GM10266 (cell line): ENCODE measurements around the gene NME7.
A peak's percentile ranks its signal among the peaks of the same experiment; 100 is the strongest.

Source experiments
- DNase-seq: peaks from one replicate; pipeline ENCODE4 v3.0.0; 2012; ENCODE audit errors: extremely low spot score
- CTCF ChIP-seq: IDR thresholded peaks from 2 replicates; pipeline ENCODE4 v1.5.1; 2012; ENCODE audit warnings: mild to moderate bottlenecking, low read depth; ENCODE audit not compliant: control insufficient read depth, insufficient read depth; ENCODE audit errors: missing control alignments

Gene NME7

GRCh38 chr1:169137357-169137756 is 230.2 kb downstream of the NME7 start:
- TF ChIP-seq CTCF = no peak
- DNase-seq = no peak

- DNase-seq = no peak
- TF ChIP-seq CTCF = peak; percentile 48
Observed at GRCh38 chr1:169133801-169134502, 233.6 kb downstream of the NME7 start.

- TF ChIP-seq CTCF = no peak
- no peak for DNase-seq
Observed at GRCh38 chr1:169133228-169133576, 234.4 kb downstream of the NME7 start.

- DNase-seq = no peak
Observed at GRCh38 chr1:169132512-169133227, 234.9 kb downstream of the NME7 start.

GRCh38 chr1:169130683-169131082 is 236.9 kb downstream of the NME7 start:
- no peak for TF ChIP-seq CTCF
- no peak for DNase-seq

More at GRCh38 chr1:169132512-169133227, 234.9 kb downstream of the NME7 start:
- TF ChIP-seq CTCF = no peak

GRCh38 chr1:169129109-169129784 is 238.3 kb downstream of the NME7 start:
- no peak for DNase-seq
- TF ChIP-seq CTCF = no peak

- DNase-seq = no peak
- TF ChIP-seq CTCF = no peak
Observed at GRCh38 chr1:169128562-169128961, 239.0 kb downstream of the NME7 start.
